ENCODE measurements around the gene TEKTIP1. TPM values are rescaled to one million over a fixed set of nuclear protein-coding genes. Genes with fewer than 3 reads are reported as not detected.

The TEKTIP1 gene
- total and polyA plus RNA-seq, 2 of the 4 experiments (the other 2 are of a cell fraction) = not detected

- no peak overlapping the region for H2BK120ac ChIP-seq (ENCODE audit: low read depth, low read length)
- no peak overlapping the region for H3K23ac ChIP-seq (ENCODE audit: low read depth, low read length)
- H3K4me1 ChIP-seq (ENCODE audit: control insufficient read depth, insufficient read depth, low read length) = peaks cover 5% of the 10 kb centered on the region
- in situ Hi-C loops (cut with MboI; ENCODE audit: low sequenced_read_pairs) (no loop called here), dilution Hi-C loops (cut with HindIII; ENCODE audit: low sequenced_read_pairs, unreplicated experiment) (no loop called here), intact Hi-C loops (cut with micrococcal nuclease) (no loop called here)
- 93% methylated on average over 5 of the region's 10 CpGs; no CpG with 5 or more reads in 1 of the 2 experiments for WGBS, 2 experiments (ENCODE audit: extremely low coverage in 2 of 2, insufficient read length in 1 of 2)
- no peak overlapping the region for H4K8ac ChIP-seq (ENCODE audit: low read depth in 2 of 2, low read length in 2 of 2)
- POLR2A ChIA-PET (ENCODE audit: unreplicated experiment) = no interaction called here
- no peak overlapping the region for H3K4ac ChIP-seq (ENCODE audit: low read depth, low read length)
- no peak overlapping the region for H4K91ac ChIP-seq (ENCODE audit: insufficient read depth, low read depth, low read length)
- H3K27me3 ChIP-seq (ENCODE audit: control insufficient read depth, insufficient read depth, low read length) = no peaks in the 10 kb centered on the region
- no peak for TF ChIP-seq USF2 (IDR thresholded peaks at IDR 0.05; ENCODE audit: low read depth, low read length)
- TF ChIP-seq SMC3 (IDR thresholded peaks at IDR 0.05; ENCODE audit: low read depth, low read length) = no peak
- no peak for TF ChIP-seq MXI1 (IDR thresholded peaks at IDR 0.05; ENCODE audit: borderline replicate concordance, low read depth, low read length)
- no peak for TF ChIP-seq POLR2A (IDR thresholded peaks at IDR 0.05; ENCODE audit: low read depth, low read length)
- TF ChIP-seq BHLHE40 (IDR thresholded peaks at IDR 0.05; ENCODE audit: low read depth, low read length) = no peak
- no peak for TF ChIP-seq FOS (IDR thresholded peaks at IDR 0.05; ENCODE audit: low read depth, low read length)
- no peak for TF ChIP-seq RAD21 (IDR thresholded peaks at IDR 0.05; ENCODE audit: low read length)
- no peak for TF ChIP-seq NFE2L2 (IDR thresholded peaks at IDR 0.05; ENCODE audit: low read depth, low read length)
- no peaks in the 10 kb centered on the region for H3K9me3 ChIP-seq (ENCODE audit: control insufficient read depth, insufficient read depth, low read length)
- peaks cover 14 to 46% of the 10 kb centered on the region in 2 experiments for H3K79me1 ChIP-seq (ENCODE audit: low read depth in 1 of 2, low read length in 2 of 2)
- H3K9ac ChIP-seq (ENCODE audit: low read depth, low read length) = no peak overlapping the region
- H3K4me3 ChIP-seq (ENCODE audit: insufficient read depth, low read depth, low read length) = no peak overlapping the region
- DNase-seq = no peak
- no peak overlapping the region for H2BK15ac ChIP-seq (ENCODE audit: low read depth, low read length)
- no peak overlapping the region for H3K56ac ChIP-seq (ENCODE audit: extremely low read depth, insufficient read depth, low read length)
- H4K5ac ChIP-seq (ENCODE audit: low read depth, low read length) = no peak overlapping the region
- no peak for ATAC-seq (ENCODE audit: low read depth)
- H2BK20ac ChIP-seq (ENCODE audit: low read depth, low read length) = no peak overlapping the region
- H4K20me1 ChIP-seq (ENCODE audit: insufficient read depth, low read length) = peaks cover 40% of the 10 kb centered on the region
- no peak overlapping the region for H3K14ac ChIP-seq (replicated peaks; ENCODE audit: low read depth, low read length)
- no peak overlapping the region for H2BK5ac ChIP-seq (ENCODE audit: low read depth, low read length, poor library complexity, severe bottlenecking)
- no TSS peak for BruUV-seq (replicated peaks)
- H2AK5ac ChIP-seq (ENCODE audit: low read depth, low read length) = no peak overlapping the region
- H2AK9ac ChIP-seq (replicated peaks; ENCODE audit: low read depth, low read length, poor library complexity) = no peak overlapping the region
- no peaks in the 10 kb centered on the region for H3K9me1 ChIP-seq (ENCODE audit: insufficient read depth, low read length)
- peaks cover 26% of the 10 kb centered on the region for H3K36me3 ChIP-seq (ENCODE audit: control insufficient read depth, insufficient read depth, low read length)
- H3K18ac ChIP-seq (ENCODE audit: low read depth, low read length) = no peak overlapping the region
- CTCF ChIA-PET = no interaction called here
- H2AFZ ChIP-seq (replicated peaks; ENCODE audit: low read length, poor library complexity) = no peak overlapping the region
- no peak overlapping the region for H3K27ac ChIP-seq (ENCODE audit: insufficient read depth, low read length)
- H3K4me2 ChIP-seq (ENCODE audit: low read depth, low read length) = no peak overlapping the region
These were observed 10.8 kb downstream of the TEKTIP1 start for GRCh38 chr19:3549816-3550215.

Measured in IMR-90 (cell line).